ENCODE measurements around the gene NOVA2. TPM values are rescaled to one million over a fixed set of nuclear protein-coding genes. Genes with fewer than 3 reads are reported as not detected.

NOVA2 gene
- total and polyA plus RNA-seq, 10 donors = 0.42 to 12.5 (median 3.7) TPM

GRCh38 chr19:45967246-45967645 lies 6.4 kb downstream of the NOVA2 start:
- 72 to 86% (median 80%) methylated on average over 7 of the region's 7 CpGs for WGBS, 5 donors
- H3K9me3 ChIP-seq = no peaks in the 10 kb centered on the region
- no peaks in the 10 kb centered on the region for H3K36me3 ChIP-seq

GRCh38 chr19:45962021-45962420 lies 11.6 kb downstream of the NOVA2 start:
- Histone ChIP-seq H3K4me3 (no peak overlapping the region), H3K4me1 (peaks cover 0 to 12% (median 0%) of the 10 kb centered on the region in 6 donors), H3K27ac (no peak overlapping the region), H3K9me3 (no peaks in the 10 kb centered on the region), H3K27me3 (replicated peaks in 1 of 7) (peaks cover 0 to 81% (median 6%) of the 10 kb centered on the region in 7 donors), H3K36me3 (no peaks in the 10 kb centered on the region)
- intact Hi-C loops (cut with DNase I; ENCODE audit: low total_unique reads) = no loop called here
- TF ChIP-seq POLR2AphosphoS5 (IDR thresholded peaks at IDR 0.05) = no peak
- no peak for TF ChIP-seq CTCF (IDR thresholded peaks at IDR 0.05 in 8 of 11, conservative IDR thresholded peaks at IDR 0.05 in 3 of 11)
- TF ChIP-seq POLR2A (IDR thresholded peaks at IDR 0.05) = no peak
- WGBS, 5 donors = 84 to 92% (median 89%) methylated on average over 15 of the region's 15 CpGs
- no peak for DNase-seq

More at GRCh38 chr19:45967246-45967645, 6.4 kb downstream of the NOVA2 start:
- H3K4me1 ChIP-seq = peaks cover 4 to 22% (median 13%) of the 10 kb centered on the region in 6 donors
- H3K27me3 ChIP-seq (replicated peaks in 1 of 7) = peaks cover 0 to 82% (median 17%) of the 10 kb centered on the region in 7 donors
- no peak for DNase-seq
- no peak for TF ChIP-seq CTCF (IDR thresholded peaks at IDR 0.05 in 8 of 11, conservative IDR thresholded peaks at IDR 0.05 in 3 of 11)
- no peak for TF ChIP-seq POLR2AphosphoS5 (IDR thresholded peaks at IDR 0.05)
- no peak for TF ChIP-seq POLR2A (IDR thresholded peaks at IDR 0.05)
- no peak overlapping the region for H3K4me3 ChIP-seq
- intact Hi-C loops (cut with DNase I; ENCODE audit: low total_unique reads) = no loop called here
- H3K27ac ChIP-seq = no peak overlapping the region

GRCh38 chr19:45960595-45961235 lies 12.9 kb downstream of the NOVA2 start:
- peaks cover 0 to 81% (median 6%) of the 10 kb centered on the region in 7 donors for H3K27me3 ChIP-seq (replicated peaks in 1 of 7)
- no peaks in the 10 kb centered on the region for H3K9me3 ChIP-seq
- H3K36me3 ChIP-seq = no peaks in the 10 kb centered on the region
- WGBS, 5 donors = 30 to 40% (median 35%) methylated on average over 13 to 19 of the region's 19 CpGs
- H3K27ac ChIP-seq = no peak overlapping the region
- no peak overlapping the region for H3K4me3 ChIP-seq
- intact Hi-C loops (cut with DNase I; ENCODE audit: low total_unique reads) = no loop called here
- TF ChIP-seq CTCF (IDR thresholded peaks at IDR 0.05 in 8 of 11, conservative IDR thresholded peaks at IDR 0.05 in 3 of 11) = no peak
- no peak for TF ChIP-seq POLR2A (IDR thresholded peaks at IDR 0.05)
- DNase-seq = no peak
- peaks cover 0 to 21% (median 1%) of the 10 kb centered on the region in 6 donors for H3K4me1 ChIP-seq

GRCh38 chr19:45959517-45960025 lies 14.1 kb downstream of the NOVA2 start:
- no peak for TF ChIP-seq POLR2AphosphoS5 (IDR thresholded peaks at IDR 0.05)
- TF ChIP-seq CTCF (IDR thresholded peaks at IDR 0.05 in 8 of 11, conservative IDR thresholded peaks at IDR 0.05 in 3 of 11) = no peak
- no peak for TF ChIP-seq POLR2A (IDR thresholded peaks at IDR 0.05)
- Histone ChIP-seq H3K9me3 (no peaks in the 10 kb centered on the region), H3K36me3 (no peaks in the 10 kb centered on the region), H3K27ac (no peak overlapping the region), H3K4me1 (peaks cover 0 to 29% (median 6%) of the 10 kb centered on the region in 6 donors), H3K4me3 (no peak overlapping the region), H3K27me3 (replicated peaks in 1 of 7) (peaks cover 0 to 83% (median 6%) of the 10 kb centered on the region in 7 donors)
- intact Hi-C loops (cut with DNase I; ENCODE audit: low total_unique reads) = no loop called here
- DNase-seq = no peak
- WGBS, 5 donors = 77 to 79% (median 77%) methylated on average over 8 of the region's 8 CpGs
